Loucy (cell line): ENCODE measurements around the gene CEP85L.

ENCODE experiments used
- H2AFZ ChIP-seq: fragments of 200-600 bp; sonication (generic); 2 replicates; pipeline ENCODE4 v1.6.0; 2016; ENCODE audit warnings: antibody characterized with exemption, mild to moderate bottlenecking, low read length, moderate library complexity
- H3F3A ChIP-seq: fragments of 200-600 bp; 2 replicates; pipeline ENCODE4 v1.6.0; 2016; ENCODE audit warnings: antibody characterized with exemption, low read depth, mild to moderate bottlenecking
- H3K27me3 ChIP-seq: fragments of 200-600 bp; sonication (generic); 2 replicates; pipeline ENCODE4 v1.6.1; 2014; ENCODE audit warnings: low read length, mild to moderate bottlenecking; ENCODE audit not compliant: insufficient read depth, poor library complexity, severe bottlenecking
- H3K36me3 ChIP-seq: fragments of 200-600 bp; sonication (generic); 2 replicates; pipeline ENCODE4 v1.6.1; 2016; ENCODE audit warnings: low read length; ENCODE audit not compliant: insufficient read depth
- H3K4me1 ChIP-seq: fragments of 200-600 bp; sonication (generic); 2 replicates; pipeline ENCODE4 v1.5.1; 2014; ENCODE audit warnings: low read length, mild to moderate bottlenecking; ENCODE audit not compliant: insufficient read depth, poor library complexity, severe bottlenecking
- H3K4me2 ChIP-seq: fragments of 200-600 bp; sonication (generic); 2 replicates; pipeline ENCODE4 v1.6.0; 2014; ENCODE audit warnings: antibody characterized with exemption, low read length, low read depth, mild to moderate bottlenecking; ENCODE audit not compliant: poor library complexity, severe bottlenecking
- H3K4me3 ChIP-seq: fragments of 200-600 bp; sonication (generic); 2 replicates; pipeline ENCODE4 v1.5.1; 2014; ENCODE audit warnings: low read length, mild to moderate bottlenecking, mixed read lengths; ENCODE audit not compliant: poor library complexity, severe bottlenecking
- H3K79me2 ChIP-seq: fragments of 200-600 bp; sonication (generic); 2 replicates; pipeline ENCODE4 v1.6.1; 2014; ENCODE audit warnings: low read length; ENCODE audit not compliant: insufficient read depth
- H3K9ac ChIP-seq: fragments of 200-600 bp; sonication (generic); 2 replicates; pipeline ENCODE4 v1.6.0; 2014; ENCODE audit warnings: mild to moderate bottlenecking, low read depth, low read length, moderate library complexity; ENCODE audit not compliant: poor library complexity, severe bottlenecking
- H3K9me2 ChIP-seq: fragments of 200-600 bp; sonication (generic); replicated peaks from 2 replicates; pipeline ENCODE4 v1.6.1; 2016; ENCODE audit warnings: low read depth, low read length, mixed read lengths
- H3K9me3 ChIP-seq: fragments of 200-600 bp; sonication (generic); 2 replicates; pipeline ENCODE4 v1.6.1; 2014; ENCODE audit warnings: mild to moderate bottlenecking, antibody characterized with exemption, low read length, low read depth; ENCODE audit not compliant: insufficient read depth
- H4K20me1 ChIP-seq: fragments of 200-600 bp; sonication (generic); 2 replicates; pipeline ENCODE4 v1.6.0; 2014; ENCODE audit warnings: antibody characterized with exemption, low read length, mild to moderate bottlenecking; ENCODE audit not compliant: insufficient read depth, poor library complexity, severe bottlenecking
- CTCF ChIP-seq: fragments of 200-600 bp; sonication (generic); conservative IDR thresholded peaks from 2 replicates; pipeline ENCODE4 v1.5.1; 2014; ENCODE audit warnings: mild to moderate bottlenecking, antibody characterized with exemption, low read length
- EZH2phosphoT487 ChIP-seq: fragments of 200-600 bp; IDR thresholded peaks from 2 replicates; pipeline ENCODE4 v1.6.1; 2018; ENCODE audit warnings: antibody characterized with exemption, mild to moderate bottlenecking, moderate library complexity, borderline replicate concordance

CEP85L gene

GRCh38 chr6:118645395-118645794, 6.0 kb downstream of the CEP85L start:
- Histone ChIP-seq H3K4me2 (peak overlapping the region; percentile 33), H2AFZ (no peak overlapping the region), H3K4me3 (no peak overlapping the region), H4K20me1 (peaks cover 26% of the 10 kb centered on the region), H3F3A (no peaks in the 10 kb centered on the region), H3K36me3 (no peaks in the 10 kb centered on the region), H3K9me3 (no peaks in the 10 kb centered on the region), H3K9me2 (no peaks in the 10 kb centered on the region), H3K4me1 (peaks cover 41% of the 10 kb centered on the region), H3K9ac (no peak overlapping the region), H3K27me3 (no peaks in the 10 kb centered on the region), H3K79me2 (peaks cover 99% of the 10 kb centered on the region)
- TF ChIP-seq EZH2phosphoT487 (no peak), CTCF (no peak)

DNA sequence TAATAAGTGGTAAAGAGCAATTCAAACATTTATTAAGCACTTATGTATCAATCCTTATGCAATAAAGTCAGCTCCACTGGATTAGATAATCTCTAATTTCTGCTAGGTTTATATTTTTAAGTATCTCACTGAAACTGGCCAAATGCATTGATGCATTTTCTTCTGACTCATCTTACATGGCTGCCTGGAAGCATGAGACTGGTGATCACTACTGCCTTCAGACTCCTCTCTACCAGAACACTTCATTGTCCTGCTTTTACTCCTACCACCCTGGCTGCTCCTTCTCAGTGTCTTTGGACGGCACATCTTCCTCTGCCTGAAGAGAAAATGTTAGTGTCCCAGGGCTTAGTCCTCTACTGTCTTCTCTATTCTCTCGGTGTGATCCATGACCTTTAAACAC, 7.4 kb downstream of the CEP85L start:
- Histone ChIP-seq H3K9ac (no peak overlapping the region), H3K4me1 (peaks cover 35% of the 10 kb centered on the region), H3K36me3 (no peaks in the 10 kb centered on the region), H3K9me2 (no peaks in the 10 kb centered on the region), H3K27me3 (no peaks in the 10 kb centered on the region), H3K79me2 (peaks cover 99% of the 10 kb centered on the region), H3K4me2 (peak overlapping the region; percentile 44), H3K4me3 (no peak overlapping the region), H4K20me1 (peaks cover 22% of the 10 kb centered on the region), H3K9me3 (no peaks in the 10 kb centered on the region), H2AFZ (no peak overlapping the region), H3F3A (no peaks in the 10 kb centered on the region)
- TF ChIP-seq CTCF (no peak), EZH2phosphoT487 (no peak)

DNA sequence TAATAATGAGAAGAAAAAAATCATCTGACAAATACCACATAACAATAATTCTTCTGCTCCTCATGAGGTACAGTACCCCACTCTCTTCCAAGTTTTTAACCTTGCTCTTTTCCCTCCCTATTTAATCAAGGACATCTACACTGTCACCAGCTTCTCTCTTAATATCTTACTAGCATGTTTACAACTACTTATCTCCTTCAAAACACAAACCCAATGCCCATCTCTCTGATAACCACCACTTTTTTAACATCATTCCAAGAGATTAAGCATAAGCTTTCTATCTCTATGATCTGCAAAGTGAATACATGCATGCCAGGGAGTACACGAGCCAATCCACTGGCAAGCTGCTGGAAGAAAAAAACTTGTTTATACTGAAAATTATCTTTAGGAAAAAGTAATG, 10.3 kb downstream of the CEP85L start:
- H3K27me3 ChIP-seq = no peaks in the 10 kb centered on the region
- no peak overlapping the region for H3K4me2 ChIP-seq
- H3K79me2 ChIP-seq = peaks cover 99% of the 10 kb centered on the region
- no peak overlapping the region for H3K9ac ChIP-seq
- no peaks in the 10 kb centered on the region for H3K9me3 ChIP-seq
- peaks cover 19% of the 10 kb centered on the region for H4K20me1 ChIP-seq
- no peaks in the 10 kb centered on the region for H3K9me2 ChIP-seq
- H2AFZ ChIP-seq = no peak overlapping the region
- no peak for TF ChIP-seq CTCF
- TF ChIP-seq EZH2phosphoT487 = no peak
- peaks cover 31% of the 10 kb centered on the region for H3K4me1 ChIP-seq
- no peaks in the 10 kb centered on the region for H3K36me3 ChIP-seq
- H3F3A ChIP-seq = no peaks in the 10 kb centered on the region
- no peak overlapping the region for H3K4me3 ChIP-seq
